GM11168 (cell line): ENCODE results near the gene RADX.

Experiments used
- in situ Hi-C: fragments of 300-500 bp; cut with MboI; formaldehyde crosslinking; loops from one replicate; pipeline ENCODE4 v1.12.0; 2022; ENCODE audit warnings: low sequenced_read_pairs; ENCODE audit not compliant: unreplicated experiment

Gene RADX

DNA sequence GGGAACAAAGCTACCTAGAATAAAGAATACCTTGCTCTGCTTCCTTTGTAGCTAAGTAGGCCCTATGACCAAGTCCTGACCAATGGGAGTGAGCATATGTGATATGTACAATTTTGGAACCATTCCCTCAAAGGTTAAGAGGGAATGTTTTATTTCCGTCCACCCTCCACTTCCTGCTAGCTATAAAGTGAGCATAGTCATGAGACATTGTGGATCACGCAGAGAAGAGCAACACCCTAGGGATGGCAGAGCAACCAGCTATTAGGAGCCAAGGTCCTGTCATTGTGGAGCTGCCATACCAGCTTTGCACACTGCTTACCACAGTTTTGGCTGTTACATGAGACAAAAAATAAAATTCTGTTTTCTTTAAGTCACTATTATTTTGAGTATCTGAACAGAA lies 68.9 kb downstream of the RADX start:
- in situ Hi-C loops, result no loop called here

- in situ Hi-C loops, result no loop called here
Measured at GRCh38 chrX:106684207-106684606, 72.4 kb downstream of the RADX start.

- in situ Hi-C loops, result no loop called here
Measured at GRCh38 chrX:106692425-106693065, 80.8 kb downstream of the RADX start.

GRCh38 chrX:106696502-106696901 lies 84.7 kb downstream of the RADX start:
- in situ Hi-C loops, result no loop called here

GRCh38 chrX:106698693-106699092 lies 86.9 kb downstream of the RADX start:
- in situ Hi-C loops, result no loop called here

DNA sequence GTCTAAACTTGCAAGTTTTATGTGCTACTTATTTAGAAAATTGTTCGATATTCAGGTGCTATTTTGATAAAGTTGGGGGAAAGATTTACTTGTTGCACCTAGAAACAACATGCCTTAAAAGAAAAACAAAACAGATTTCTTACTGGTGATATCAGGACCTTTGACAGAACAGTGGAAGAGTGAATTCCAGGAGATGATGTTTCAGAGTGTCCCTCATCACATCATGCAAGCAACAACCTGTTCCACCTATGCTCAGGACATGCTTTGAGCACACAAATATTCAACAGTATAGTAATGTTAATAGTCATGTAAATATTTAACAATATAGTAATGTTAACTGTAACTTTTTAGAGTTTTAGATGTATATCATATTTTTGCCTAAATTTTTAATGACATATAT lies 90.9 kb downstream of the RADX start:
- in situ Hi-C loops, result no loop called here

DNA sequence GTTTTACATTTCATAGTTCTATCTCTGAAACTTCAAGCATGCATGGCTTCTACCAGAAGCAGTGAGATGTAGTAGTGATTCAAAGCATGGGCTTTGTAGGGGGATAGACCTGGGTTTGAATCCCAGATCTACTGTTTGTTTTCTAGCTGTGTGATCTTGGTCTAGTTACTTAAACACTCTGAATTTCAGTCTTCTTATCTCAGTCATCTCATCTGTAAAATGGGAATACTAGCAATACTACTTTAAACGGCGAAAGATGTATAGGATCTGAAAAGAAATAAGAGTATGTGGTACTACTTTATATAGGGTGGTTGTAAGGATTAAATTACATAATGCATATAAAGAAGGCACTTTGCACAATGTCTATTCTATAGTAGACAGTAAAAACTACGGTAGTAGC lies 94.7 kb downstream of the RADX start:
- in situ Hi-C loops, result no loop called here

GRCh38 chrX:106707771-106708454 lies 96.1 kb downstream of the RADX start:
- in situ Hi-C loops, result no loop called here

- in situ Hi-C loops, result no loop called here
Measured at GRCh38 chrX:106710771-106711170, 99.0 kb downstream of the RADX start.

- in situ Hi-C loops, result no loop called here
Measured at GRCh38 chrX:106711375-106711774, 99.6 kb downstream of the RADX start.

- in situ Hi-C loops, result no loop called here
Measured at GRCh38 chrX:106716004-106716403, 104.2 kb downstream of the RADX start.

DNA sequence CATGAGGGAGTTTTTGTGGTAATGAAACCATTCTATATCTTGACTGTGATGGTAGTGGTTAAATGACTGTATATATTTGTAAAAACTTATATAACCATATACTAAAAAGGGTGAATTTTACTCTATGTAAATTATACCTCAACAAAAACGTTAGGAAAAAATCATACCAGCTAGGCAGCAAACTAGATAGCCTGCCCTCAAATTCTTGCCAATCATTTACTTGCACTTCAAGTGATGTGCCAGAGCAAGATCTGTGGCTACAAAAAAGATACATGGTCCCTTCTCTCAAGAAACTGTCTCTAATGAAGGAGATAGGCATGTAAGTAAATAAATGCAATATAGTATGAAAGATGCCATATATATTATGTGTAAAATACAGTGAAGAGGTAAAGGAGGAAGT lies 104.7 kb downstream of the RADX start:
- in situ Hi-C loops, result no loop called here

DNA sequence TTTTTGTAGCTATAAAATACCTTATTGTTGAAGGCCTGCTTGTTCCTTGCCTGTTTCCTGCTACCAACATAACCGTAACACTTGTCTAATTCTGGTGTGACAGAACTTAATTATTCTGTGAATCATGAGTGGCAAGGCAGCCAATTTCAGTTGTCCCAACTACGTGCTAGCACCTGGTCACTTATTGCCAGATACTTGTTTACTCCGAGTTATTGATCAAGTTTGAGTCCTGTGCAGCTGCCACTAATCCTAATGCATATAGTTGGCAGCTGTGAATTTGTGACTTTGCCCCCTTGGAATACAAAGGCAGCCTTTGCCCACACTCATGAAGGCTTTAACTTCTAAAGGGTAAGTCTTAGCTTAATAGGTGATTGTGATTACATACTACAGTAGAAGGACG lies 106.9 kb downstream of the RADX start:
- in situ Hi-C loops, result no loop called here

DNA sequence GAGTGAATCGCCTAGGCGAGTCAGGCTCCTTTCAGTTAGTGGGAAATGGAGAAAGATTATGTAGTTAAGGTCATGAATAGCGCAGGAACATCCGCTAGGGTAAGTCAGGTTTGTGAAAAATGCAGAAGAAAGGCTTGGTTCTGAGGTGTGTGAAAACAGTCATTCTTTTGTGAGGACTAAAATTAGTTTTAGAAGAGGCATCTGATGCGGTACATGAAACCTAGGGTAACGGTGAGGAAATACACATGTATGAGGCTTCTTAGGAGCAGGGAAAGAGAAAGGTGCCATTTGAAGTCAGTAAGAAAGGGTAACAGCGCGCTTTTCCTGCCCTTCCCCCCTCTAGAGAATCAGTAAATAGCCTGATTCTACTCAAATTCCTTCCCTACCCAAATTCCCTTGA lies 114.2 kb downstream of the RADX start:
- in situ Hi-C loops, result no loop called here

GRCh38 chrX:106726485-106727437 lies 115.0 kb downstream of the RADX start, which contains the start of gene RNF128:
Gene RNF128 (plus strand): TSS chrX:106726701. CDS start chrX:106726914, 213 bp downstream.
- in situ Hi-C loops, result no loop called here

GRCh38 chrX:106728337-106728736 lies 116.6 kb downstream of the RADX start:
- in situ Hi-C loops, result no loop called here
